GM19025 (cell line): ENCODE data around the gene LRRC2.
A peak's percentile ranks its signal among the peaks of the same experiment; 100 is the strongest.
"Not testable (repeated sequence)": the region's sequence is repeated elsewhere in the genome, so short reads cannot be mapped to it uniquely, and the experiment has no call there.

Experiments
- ATAC-seq: cut with Tn5 transposase; IDR thresholded peaks from one replicate; pipeline ENCODE4 v1.9.1; 2021; ENCODE audit warnings: mild to moderate bottlenecking, low read depth, moderate library complexity; ENCODE audit not compliant: unreplicated experiment

The LRRC2 gene

GRCh38 chr3:46501702-46502101 lies 64.4 kb downstream of the LRRC2 start:
- ATAC-seq, result no peak

GRCh38 chr3:46500656-46501635 lies 65.2 kb downstream of the LRRC2 start:
- no peak for ATAC-seq

GRCh38 chr3:46498916-46499519 lies 67.1 kb downstream of the LRRC2 start:
- ATAC-seq, result no peak

- no peak for ATAC-seq
These were observed 68.4 kb downstream of the LRRC2 start, which contains the start of gene RTP3 for GRCh38 chr3:46497556-46498265. Gene RTP3 (plus strand): TSS chr3:46497976. CDS start chr3:46498063, 87 bp downstream.

GRCh38 chr3:46496746-46497555 lies 69.2 kb downstream of the LRRC2 start:
- no peak for ATAC-seq

- no peak for ATAC-seq
These were observed 70.1 kb downstream of the LRRC2 start for GRCh38 chr3:46495901-46496456.

- ATAC-seq, result not testable (repeated sequence)
These were observed 71.6 kb downstream of the LRRC2 start for GRCh38 chr3:46494491-46494890.

GRCh38 chr3:46492890-46493547 lies 73.1 kb downstream of the LRRC2 start:
- no peak for ATAC-seq

GRCh38 chr3:46491089-46492070 lies 74.7 kb downstream of the LRRC2 start:
- no peak for ATAC-seq

- ATAC-seq, result no peak
These were observed 75.6 kb downstream of the LRRC2 start for GRCh38 chr3:46490338-46491084.

- no peak for ATAC-seq
These were observed 76.2 kb downstream of the LRRC2 start for GRCh38 chr3:46489875-46490274.

GRCh38 chr3:46489381-46489780 lies 76.7 kb downstream of the LRRC2 start:
- ATAC-seq, result no peak

GRCh38 chr3:46488735-46489361 lies 77.3 kb downstream of the LRRC2 start:
- ATAC-seq, result peak; percentile 86

GRCh38 chr3:46485779-46486175 lies 80.3 kb downstream of the LRRC2 start:
- no peak for ATAC-seq

GRCh38 chr3:46484911-46485778 lies 81.0 kb downstream of the LRRC2 start:
- no peak for ATAC-seq

- ATAC-seq, result no peak
These were observed 81.7 kb downstream of the LRRC2 start for GRCh38 chr3:46484388-46484787.
